Panc1 (cell line): ENCODE data around the gene EGFR. TPM values are rescaled to one million over a fixed set of nuclear protein-coding genes. Genes with fewer than 3 reads are reported as not detected.

ENCODE experiments used
- ATAC-seq: fragments of 200-7000 bp; cut with Tn5 transposase; 2 replicates; pipeline ENCODE4 v1.9.1; 2020; ENCODE audit warnings: mild to moderate bottlenecking, moderate library complexity
- BruUV-seq: library from RNA; stranded (reverse); fragments of 400-500 nt; replicated peaks from 2 replicates; lab custom pipeline; 2021; lab: Mats Ljungman, UMichigan
- CTCF ChIA-PET: fragments of 300-600 bp; sonication (Branson Sonifier 250); formaldehyde crosslinking; loops from one replicate; lab custom pipeline; 2022; ENCODE audit warnings: antibody characterized with exemption; lab: Charles Lee
- POLR2A ChIA-PET: fragments of 300-600 bp; sonication (Branson Sonifier 250); formaldehyde crosslinking; loops from one replicate; lab custom pipeline; 2022; ENCODE audit warnings: antibody characterized with exemption; lab: Charles Lee
- DNase-seq: peaks from one replicate; pipeline ENCODE4 v3.0.0-alpha.2; 2010; ENCODE audit warnings: low read depth, low spot score
- H3K27ac ChIP-seq: 2 replicates; pipeline ENCODE4 v1.5.1; 2011; ENCODE audit warnings: mild to moderate bottlenecking, low read length, inconsistent platforms
- H3K27me3 ChIP-seq: fragments of 200-500 bp; sonication (Bioruptor generic); 2 replicates; pipeline ENCODE4 v1.6.0; 2014; ENCODE audit warnings: low read length, inconsistent platforms; ENCODE audit not compliant: control insufficient read depth, insufficient read depth
- H3K36me3 ChIP-seq: fragments of 200-500 bp; sonication (Bioruptor generic); 2 replicates; pipeline ENCODE4 v1.5.1; 2014; ENCODE audit warnings: inconsistent platforms, mild to moderate bottlenecking, low read length, moderate library complexity; ENCODE audit not compliant: control insufficient read depth, insufficient read depth
- H3K4me1 ChIP-seq: 2 replicates; pipeline ENCODE4 v1.5.1; 2011; ENCODE audit warnings: inconsistent platforms, mild to moderate bottlenecking, low read length, moderate library complexity; ENCODE audit not compliant: control insufficient read depth, insufficient read depth
- H3K4me3 ChIP-seq, 2 experiments: 2 replicates each; pipeline ENCODE4 v1.5.1; 2011 to 2012; ENCODE audit warnings: low read depth in 2 of 2, low read length in 2 of 2, mild to moderate bottlenecking in 2 of 2, inconsistent platforms in 1 of 2, moderate library complexity in 1 of 2
- H3K9me3 ChIP-seq: fragments of 200-500 bp; sonication (Bioruptor generic); 2 replicates; pipeline ENCODE4 v1.5.1; 2014; ENCODE audit warnings: low read depth, mild to moderate bottlenecking, inconsistent platforms, low read length, moderate library complexity; ENCODE audit not compliant: control insufficient read depth, insufficient read depth
- POLR2AphosphoS5 ChIP-seq: IDR thresholded peaks from 2 replicates; pipeline ENCODE4 v1.6.1; 2012; ENCODE audit warnings: mild to moderate bottlenecking, low read depth, low read length, moderate library complexity
- TCF7L2 ChIP-seq: IDR thresholded peaks from 2 replicates; pipeline ENCODE4 v1.6.1; 2011; ENCODE audit warnings: mild to moderate bottlenecking, low read depth, low read length, inconsistent platforms
- in situ Hi-C: cut with HindIII; loops from 2 replicates; pipeline ENCODE4 v1.10.0; 2016; ENCODE audit warnings: low sequenced_read_pairs, low pct_unique_long_range_greater_than_20kb
- intact Hi-C: fragments of 100-400 bp; cut with micrococcal nuclease; formaldehyde crosslinking; loops from one replicate; pipeline ENCODE4 v1.10.0; 2022; ENCODE audit not compliant: unreplicated experiment
- total RNA-seq: library from RNA; stranded (reverse); gene quantifications from one replicate; pipeline ENCODE4 v1.2.1, GENCODE V29; 2021; ENCODE audit not compliant: unreplicated experiment
- TF ChIP-seq, protein P1 (sequence below): fragments of 450-650 bp; IDR thresholded peaks from 2 replicates; pipeline ENCODE4 v1.5.1; 2017; ENCODE audit warnings: mild to moderate bottlenecking
- TF ChIP-seq, protein P2 (sequence below), 2 experiments: IDR thresholded peaks; 2 replicates each; pipeline ENCODE4 v1.6.1; 2011 to 2012; ENCODE audit warnings: low read depth in 2 of 2, control low read depth in 1 of 2, low read length in 1 of 2, mild to moderate bottlenecking in 1 of 2, moderate library complexity in 1 of 2; ENCODE audit not compliant: insufficient read depth in 1 of 2

EGFR gene
- total RNA-seq, 1 experiment from 2014 or later: 156 TPM

DNA sequence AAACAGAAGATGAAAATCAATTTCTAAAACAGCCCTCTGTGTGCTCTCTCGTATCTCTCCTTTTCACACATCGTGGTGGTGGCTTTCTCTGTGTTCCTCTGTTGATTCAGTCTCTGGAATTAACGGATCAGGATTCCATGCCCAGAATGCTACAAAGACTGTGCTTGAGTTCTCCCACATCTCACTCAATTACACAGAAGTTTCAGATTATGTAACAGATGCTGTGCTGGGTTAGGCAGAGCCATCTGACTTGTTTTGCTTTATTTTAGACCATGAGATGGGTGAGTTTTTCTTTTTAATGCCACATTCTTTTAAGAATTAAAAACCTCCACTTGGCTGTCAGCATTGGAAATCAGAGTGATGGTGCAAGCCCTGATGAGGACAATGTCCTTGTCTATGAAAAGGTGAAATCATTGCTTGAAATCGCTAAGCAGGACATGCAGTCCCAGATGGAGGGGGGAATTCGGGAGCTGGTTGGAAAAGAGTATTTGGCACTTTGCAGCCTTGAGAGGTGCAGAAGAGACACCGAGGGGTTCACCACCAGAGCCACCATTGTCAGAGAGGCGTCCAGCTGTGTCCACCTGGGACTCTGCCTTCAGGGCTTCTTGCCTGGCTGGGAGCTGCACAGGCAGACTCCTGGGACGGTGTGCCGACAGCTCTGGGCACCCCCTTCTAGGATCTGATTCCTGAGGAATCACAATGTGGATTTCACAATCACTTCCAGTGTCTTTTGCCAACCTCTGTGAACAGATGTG is 80.4 kb downstream of the EGFR start:
- Histone ChIP-seq H3K27ac (peak overlapping the region; percentile 64), H3K27me3 (no peaks in the 10 kb centered on the region), H3K4me3 (no peak overlapping the region), H3K4me1 (peaks cover 72% of the 10 kb centered on the region), H3K36me3 (no peaks in the 10 kb centered on the region), H3K9me3 (no peaks in the 10 kb centered on the region)
- CTCF ChIA-PET: interaction anchor here (0.5 kb wide), 1 partner anchor 25 kb away, joined by 3 read pairs; no protein-coding TSS in a partner anchor
- intact Hi-C loops: no loop called here
- ATAC-seq (no peak), DNase-seq (no peak)
- in situ Hi-C loops: no loop called here
- no TSS peak for BruUV-seq
- TF ChIP-seq, protein P1, sequence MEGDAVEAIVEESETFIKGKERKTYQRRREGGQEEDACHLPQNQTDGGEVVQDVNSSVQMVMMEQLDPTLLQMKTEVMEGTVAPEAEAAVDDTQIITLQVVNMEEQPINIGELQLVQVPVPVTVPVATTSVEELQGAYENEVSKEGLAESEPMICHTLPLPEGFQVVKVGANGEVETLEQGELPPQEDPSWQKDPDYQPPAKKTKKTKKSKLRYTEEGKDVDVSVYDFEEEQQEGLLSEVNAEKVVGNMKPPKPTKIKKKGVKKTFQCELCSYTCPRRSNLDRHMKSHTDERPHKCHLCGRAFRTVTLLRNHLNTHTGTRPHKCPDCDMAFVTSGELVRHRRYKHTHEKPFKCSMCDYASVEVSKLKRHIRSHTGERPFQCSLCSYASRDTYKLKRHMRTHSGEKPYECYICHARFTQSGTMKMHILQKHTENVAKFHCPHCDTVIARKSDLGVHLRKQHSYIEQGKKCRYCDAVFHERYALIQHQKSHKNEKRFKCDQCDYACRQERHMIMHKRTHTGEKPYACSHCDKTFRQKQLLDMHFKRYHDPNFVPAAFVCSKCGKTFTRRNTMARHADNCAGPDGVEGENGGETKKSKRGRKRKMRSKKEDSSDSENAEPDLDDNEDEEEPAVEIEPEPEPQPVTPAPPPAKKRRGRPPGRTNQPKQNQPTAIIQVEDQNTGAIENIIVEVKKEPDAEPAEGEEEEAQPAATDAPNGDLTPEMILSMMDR: no peak
- TF ChIP-seq POLR2AphosphoS5 (no peak), TCF7L2 (no peak)
- TF ChIP-seq, protein P2, sequence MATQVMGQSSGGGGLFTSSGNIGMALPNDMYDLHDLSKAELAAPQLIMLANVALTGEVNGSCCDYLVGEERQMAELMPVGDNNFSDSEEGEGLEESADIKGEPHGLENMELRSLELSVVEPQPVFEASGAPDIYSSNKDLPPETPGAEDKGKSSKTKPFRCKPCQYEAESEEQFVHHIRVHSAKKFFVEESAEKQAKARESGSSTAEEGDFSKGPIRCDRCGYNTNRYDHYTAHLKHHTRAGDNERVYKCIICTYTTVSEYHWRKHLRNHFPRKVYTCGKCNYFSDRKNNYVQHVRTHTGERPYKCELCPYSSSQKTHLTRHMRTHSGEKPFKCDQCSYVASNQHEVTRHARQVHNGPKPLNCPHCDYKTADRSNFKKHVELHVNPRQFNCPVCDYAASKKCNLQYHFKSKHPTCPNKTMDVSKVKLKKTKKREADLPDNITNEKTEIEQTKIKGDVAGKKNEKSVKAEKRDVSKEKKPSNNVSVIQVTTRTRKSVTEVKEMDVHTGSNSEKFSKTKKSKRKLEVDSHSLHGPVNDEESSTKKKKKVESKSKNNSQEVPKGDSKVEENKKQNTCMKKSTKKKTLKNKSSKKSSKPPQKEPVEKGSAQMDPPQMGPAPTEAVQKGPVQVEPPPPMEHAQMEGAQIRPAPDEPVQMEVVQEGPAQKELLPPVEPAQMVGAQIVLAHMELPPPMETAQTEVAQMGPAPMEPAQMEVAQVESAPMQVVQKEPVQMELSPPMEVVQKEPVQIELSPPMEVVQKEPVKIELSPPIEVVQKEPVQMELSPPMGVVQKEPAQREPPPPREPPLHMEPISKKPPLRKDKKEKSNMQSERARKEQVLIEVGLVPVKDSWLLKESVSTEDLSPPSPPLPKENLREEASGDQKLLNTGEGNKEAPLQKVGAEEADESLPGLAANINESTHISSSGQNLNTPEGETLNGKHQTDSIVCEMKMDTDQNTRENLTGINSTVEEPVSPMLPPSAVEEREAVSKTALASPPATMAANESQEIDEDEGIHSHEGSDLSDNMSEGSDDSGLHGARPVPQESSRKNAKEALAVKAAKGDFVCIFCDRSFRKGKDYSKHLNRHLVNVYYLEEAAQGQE (IDR thresholded peaks at IDR 0.05; ENCODE audit: insufficient read depth in 1 of 2, low read depth in 2 of 2, low read length in 1 of 2): no peak
- POLR2A ChIA-PET: no interaction called here

DNA sequence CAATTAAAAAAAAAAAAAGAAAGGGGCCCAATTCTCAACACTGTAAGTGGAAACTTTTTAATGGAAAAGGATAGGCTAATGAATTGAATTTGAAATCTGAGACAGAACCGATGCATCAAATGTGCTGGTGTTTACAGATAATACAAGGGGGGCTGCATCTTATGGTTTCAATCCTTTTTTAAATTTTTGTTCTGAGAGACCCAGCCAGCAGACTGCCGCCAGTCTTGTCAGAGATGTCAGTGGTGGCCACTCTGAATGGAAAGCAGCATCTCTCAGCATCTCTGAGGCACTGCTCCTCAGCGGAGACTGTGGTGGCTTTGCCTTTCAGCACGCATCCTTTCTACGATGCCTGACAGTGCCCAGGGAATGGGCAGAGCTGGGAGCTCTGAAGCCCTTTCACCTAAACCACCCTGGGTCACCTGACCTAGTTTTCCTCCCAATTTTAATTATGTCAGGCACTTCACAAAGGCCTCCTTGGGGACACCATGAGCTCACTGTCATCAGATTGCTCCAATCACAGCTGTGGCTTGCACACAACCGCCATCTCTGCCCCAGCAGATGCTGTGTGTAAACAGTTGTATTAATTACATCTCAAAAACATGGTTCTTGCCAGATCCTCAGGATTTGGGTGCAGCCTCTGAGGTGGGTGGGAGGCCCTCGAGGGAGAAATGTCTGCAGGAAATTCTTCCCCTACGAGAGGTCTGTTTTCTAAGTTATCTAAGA is 81.2 kb downstream of the EGFR start:
- H3K4me3 ChIP-seq: no peak overlapping the region
- ATAC-seq (no peak), DNase-seq (no peak)
- no peaks in the 10 kb centered on the region for H3K36me3 ChIP-seq
- no TSS peak for BruUV-seq
- ChIA-PET CTCF (no interaction called here), POLR2A (interaction anchor here (1.0 kb wide), 1 partner anchor 24 kb away, joined by 3 read pairs; no protein-coding TSS in a partner anchor)
- in situ Hi-C loops (no loop called here), intact Hi-C loops (no loop called here)
- no peaks in the 10 kb centered on the region for H3K9me3 ChIP-seq
- H3K4me1 ChIP-seq: peaks cover 71% of the 10 kb centered on the region
- TF ChIP-seq, protein P1: no peak
- no peak for TF ChIP-seq TCF7L2
- peak overlapping the region; percentile 64 for H3K27ac ChIP-seq
- no peaks in the 10 kb centered on the region for H3K27me3 ChIP-seq
